C4-2B (cell line): Measurements from ENCODE around the gene DDX46.

Experiments used
- H3K27ac ChIP-seq: fragments of 450-650 bp; 2 replicates; pipeline ENCODE4 v1.5.1; 2017
- CTCF ChIP-seq: fragments of 450-650 bp; conservative IDR thresholded peaks from 2 replicates; pipeline ENCODE4 v1.5.1; 2017; ENCODE audit warnings: mild to moderate bottlenecking
- ZFX ChIP-seq: fragments of 450-650 bp; IDR thresholded peaks from 2 replicates; pipeline ENCODE4 v1.6.1; 2017

Gene DDX46

GRCh38 chr5:134792286-134792685 lies 33.7 kb downstream of the DDX46 start:
- no peak overlapping the region for H3K27ac ChIP-seq
- no peak for TF ChIP-seq CTCF
- TF ChIP-seq ZFX, result no peak

- H3K27ac ChIP-seq, result no peak overlapping the region
- TF ChIP-seq CTCF (no peak), ZFX (no peak)
These were observed 34.5 kb downstream of the DDX46 start for GRCh38 chr5:134793111-134793510.

GRCh38 chr5:134794082-134794481 lies 35.5 kb downstream of the DDX46 start:
- H3K27ac ChIP-seq, result no peak overlapping the region

GRCh38 chr5:134794819-134795218 lies 36.2 kb downstream of the DDX46 start:
- no peak overlapping the region for H3K27ac ChIP-seq
- TF ChIP-seq ZFX (no peak), CTCF (no peak)

More at GRCh38 chr5:134794082-134794481, 35.5 kb downstream of the DDX46 start:
- no peak for TF ChIP-seq ZFX
- TF ChIP-seq CTCF, result no peak

- H3K27ac ChIP-seq, result no peak overlapping the region
- TF ChIP-seq ZFX, result no peak
- no peak for TF ChIP-seq CTCF
These were observed 39.9 kb downstream of the DDX46 start for GRCh38 chr5:134798468-134798867.

GRCh38 chr5:134803821-134804220 lies 45.2 kb downstream of the DDX46 start:
- TF ChIP-seq ZFX, result no peak
- TF ChIP-seq CTCF, result no peak
- H3K27ac ChIP-seq, result no peak overlapping the region

GRCh38 chr5:134813407-134813806 lies 54.8 kb downstream of the DDX46 start:
- TF ChIP-seq ZFX (no peak), CTCF (no peak)
- no peak overlapping the region for H3K27ac ChIP-seq

- TF ChIP-seq ZFX (no peak), CTCF (no peak)
- no peak overlapping the region for H3K27ac ChIP-seq
These were observed 55.2 kb downstream of the DDX46 start for GRCh38 chr5:134813827-134814226.
